Endothelial cell (in vitro differentiated cells): Measurements from ENCODE around the gene PHRF1. TPM values are rescaled to one million over a fixed set of nuclear protein-coding genes. Genes with fewer than 3 reads are reported as not detected.

Experiments
- DNase-seq: peaks from one replicate; pipeline ENCODE4 v3.0.0; 2021; ENCODE audit warnings: low spot score
- H3K27ac Mint-ChIP-seq: one replicate; pipeline ENCODE4 v1.8.0; 2021; ENCODE audit warnings: mixed read lengths, inconsistent platforms; ENCODE audit not compliant: unreplicated experiment
- H3K27me3 Mint-ChIP-seq: one replicate; pipeline ENCODE4 v1.8.0; 2021; ENCODE audit warnings: mild to moderate bottlenecking, moderate library complexity, mixed read lengths, inconsistent platforms; ENCODE audit not compliant: unreplicated experiment
- H3K36me3 Mint-ChIP-seq: one replicate; pipeline ENCODE4 v1.8.0; 2021; ENCODE audit warnings: mild to moderate bottlenecking, low read depth, mixed read lengths, inconsistent platforms; ENCODE audit not compliant: unreplicated experiment
- H3K4me1 Mint-ChIP-seq: one replicate; pipeline ENCODE4 v1.8.0; 2021; ENCODE audit warnings: mild to moderate bottlenecking, mixed read lengths, inconsistent platforms; ENCODE audit not compliant: unreplicated experiment
- H3K4me3 Mint-ChIP-seq: one replicate; pipeline ENCODE4 v1.8.0; 2021; ENCODE audit warnings: mild to moderate bottlenecking, mixed read lengths, inconsistent platforms; ENCODE audit not compliant: unreplicated experiment
- H3K9me3 Mint-ChIP-seq: one replicate; pipeline ENCODE4 v1.8.0; 2021; ENCODE audit warnings: mixed read lengths, inconsistent platforms; ENCODE audit not compliant: unreplicated experiment
- CTCF ChIP-seq: fragments of 200-600 bp; sonication (generic); IDR thresholded peaks from one replicate; pipeline ENCODE4 v1.5.0; 2021; ENCODE audit warnings: antibody characterized with exemption; ENCODE audit not compliant: unreplicated experiment
- total RNA-seq: library from RNA; stranded (reverse); fragmentation: NEBNext Ultra II Directional; extraction: Animal tissue kit (Norgen Biotek cat#: 25700); gene quantifications from one replicate; pipeline ENCODE4 v1.2.1, GENCODE V29; 2021; ENCODE audit not compliant: unreplicated experiment

PHRF1 gene
- total RNA-seq, 1 donor from 2014 or later, result 29.5 TPM

GRCh38 chr11:540583-541432, 35.5 kb upstream of the PHRF1 start:
- peaks cover 2% of the 10 kb centered on the region for H3K4me1 Mint-ChIP-seq
- H3K27me3 Mint-ChIP-seq, result peaks cover 13% of the 10 kb centered on the region
- H3K27ac Mint-ChIP-seq, result no peak overlapping the region
- no peak for TF ChIP-seq CTCF
- DNase-seq, result no peak
- H3K4me3 Mint-ChIP-seq, result no peak overlapping the region
- no peaks in the 10 kb centered on the region for H3K36me3 Mint-ChIP-seq
- no peaks in the 10 kb centered on the region for H3K9me3 Mint-ChIP-seq

DNA sequence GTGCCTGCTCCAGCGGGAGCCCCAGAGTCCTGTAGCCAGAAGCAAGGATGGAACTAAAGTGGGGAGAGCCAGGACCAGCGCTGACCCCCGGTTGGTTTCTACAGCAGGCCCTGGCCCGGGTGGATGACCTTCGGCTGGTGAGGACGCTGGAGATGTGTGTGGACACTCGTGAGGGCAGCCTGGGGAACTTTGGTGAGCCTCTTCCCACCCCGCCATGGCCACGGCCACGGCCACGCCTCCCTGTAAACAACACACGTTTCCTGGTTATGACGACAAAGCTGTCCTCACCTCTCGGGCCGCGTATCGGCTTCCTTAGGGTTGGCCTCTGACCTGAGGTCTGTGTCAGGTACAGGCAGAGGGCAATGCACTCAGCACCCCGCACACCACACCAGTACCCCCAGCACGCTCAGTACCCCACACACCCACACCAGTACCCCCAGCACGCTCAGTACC, 34.8 kb upstream of the PHRF1 start:
- Mint-ChIP-seq H3K4me3 (no peak overlapping the region), H3K9me3 (no peaks in the 10 kb centered on the region)
- TF ChIP-seq CTCF, result no peak

DNA sequence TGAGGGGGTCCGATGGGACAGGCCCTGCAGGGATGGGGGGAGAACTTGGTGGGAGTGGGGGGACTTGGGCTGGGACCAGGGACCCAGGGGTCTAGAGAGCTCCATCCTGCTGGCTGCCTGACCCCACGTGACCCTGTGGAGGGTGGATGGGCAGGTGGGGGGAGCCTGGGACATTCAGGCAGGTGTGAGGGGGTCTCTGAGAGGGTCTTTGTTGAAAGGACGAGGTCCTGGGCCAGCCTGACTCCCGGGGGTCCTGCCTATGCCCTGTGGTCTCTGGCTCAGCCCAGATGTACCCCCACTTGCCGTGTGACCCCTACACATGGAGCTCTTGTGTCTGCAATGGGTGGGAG, 31.5 kb upstream of the PHRF1 start:
- no peak overlapping the region for H3K27ac Mint-ChIP-seq
- no peak for DNase-seq
- no peaks in the 10 kb centered on the region for H3K9me3 Mint-ChIP-seq
- H3K4me1 Mint-ChIP-seq, result no peaks in the 10 kb centered on the region
- no peak overlapping the region for H3K4me3 Mint-ChIP-seq
- H3K36me3 Mint-ChIP-seq, result no peaks in the 10 kb centered on the region
- TF ChIP-seq CTCF, result no peak
- H3K27me3 Mint-ChIP-seq, result peaks cover 12% of the 10 kb centered on the region

More for the DNA sequence above, 34.8 kb upstream of the PHRF1 start:
- Mint-ChIP-seq H3K36me3 (no peaks in the 10 kb centered on the region), H3K27me3 (peaks cover 14% of the 10 kb centered on the region), H3K27ac (no peak overlapping the region), H3K4me1 (no peaks in the 10 kb centered on the region)
- no peak for DNase-seq

DNA sequence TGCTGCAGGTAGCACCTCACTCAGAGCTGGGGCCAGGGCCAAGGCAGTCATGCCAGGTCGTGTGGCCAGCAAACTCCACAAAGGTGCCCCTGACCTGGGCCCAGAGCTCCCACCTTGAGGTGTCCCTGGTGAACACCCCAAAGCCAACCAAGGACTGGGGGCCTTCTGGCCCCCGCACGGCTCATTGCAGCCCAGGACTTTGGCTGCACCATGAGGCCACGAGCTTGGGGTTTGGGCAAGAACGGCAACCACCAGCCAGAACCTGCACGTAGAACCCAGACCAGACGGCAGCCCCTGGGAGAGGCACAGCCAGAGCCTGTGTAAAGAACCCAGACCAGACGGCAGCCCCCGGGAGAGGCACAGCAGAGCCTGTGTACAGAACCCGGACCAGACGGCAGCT, 31.1 kb upstream of the PHRF1 start:
- no peaks in the 10 kb centered on the region for H3K9me3 Mint-ChIP-seq
- H3K36me3 Mint-ChIP-seq, result no peaks in the 10 kb centered on the region
- H3K4me3 Mint-ChIP-seq, result no peak overlapping the region
- no peaks in the 10 kb centered on the region for H3K4me1 Mint-ChIP-seq
- no peak overlapping the region for H3K27ac Mint-ChIP-seq
- peaks cover 12% of the 10 kb centered on the region for H3K27me3 Mint-ChIP-seq
- no peak for DNase-seq
- no peak for TF ChIP-seq CTCF
